ENCODE results near the gene ATG10.

Gene ATG10

DNA sequence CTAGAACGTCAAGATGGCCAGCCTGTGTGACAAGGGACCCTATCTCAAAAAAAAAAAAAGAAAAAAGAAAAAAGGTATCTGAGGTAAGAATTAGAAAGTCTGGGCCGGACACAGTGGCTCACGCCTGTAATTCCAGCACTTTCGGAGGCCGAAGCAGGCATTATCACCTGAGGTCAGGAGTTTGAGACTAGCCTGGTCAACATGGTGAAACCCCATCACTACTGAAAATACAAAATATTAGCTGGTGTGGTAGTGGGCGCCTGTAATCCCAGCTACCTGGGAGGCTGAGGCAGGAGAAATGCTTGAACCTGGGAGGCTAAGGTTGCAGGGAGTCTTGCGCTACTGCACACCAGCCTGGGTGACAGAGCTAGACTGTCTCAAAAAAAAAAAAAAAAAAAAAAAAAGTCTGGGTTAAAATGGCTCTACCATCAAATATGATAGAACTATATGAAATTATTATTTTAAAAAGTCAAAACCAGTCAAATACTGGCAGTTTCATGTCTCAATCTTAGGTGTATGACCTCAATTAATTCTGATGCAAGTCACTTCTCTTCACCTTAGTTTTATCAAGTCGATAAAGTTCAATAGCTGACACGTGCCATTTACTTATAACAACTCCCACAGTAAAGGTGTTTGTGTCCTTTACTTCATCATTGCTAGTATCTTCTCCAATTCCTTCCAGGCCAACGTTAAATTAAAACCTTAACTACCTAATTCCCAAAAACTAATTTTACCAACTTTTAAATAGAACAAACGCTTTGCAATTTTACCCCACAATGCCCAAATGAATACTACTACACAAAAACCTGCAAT lies 305.2 kb downstream of the ATG10 start:
- no peak for DNase-seq (ENCODE audit: low spot score)

DNA sequence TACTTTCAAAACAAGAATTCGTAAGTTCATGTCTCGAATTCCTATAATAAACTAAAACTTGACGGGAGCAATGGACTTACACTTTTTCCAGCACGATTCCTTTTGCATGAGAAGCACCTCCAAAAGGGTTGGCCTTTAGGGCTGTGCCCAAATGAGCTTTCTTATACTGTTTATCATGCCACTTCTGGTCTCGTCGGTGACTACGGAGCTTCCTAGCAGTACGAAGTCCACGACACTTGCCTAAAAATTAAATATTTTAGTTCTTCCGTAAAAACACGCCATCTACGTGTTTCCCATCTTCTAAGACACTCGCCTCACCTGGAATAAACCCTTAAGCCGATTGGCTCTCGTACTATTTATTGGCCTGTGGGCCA lies 305.8 kb downstream of the ATG10 start:
- DNase-seq (ENCODE audit: low spot score), result no peak

DNA sequence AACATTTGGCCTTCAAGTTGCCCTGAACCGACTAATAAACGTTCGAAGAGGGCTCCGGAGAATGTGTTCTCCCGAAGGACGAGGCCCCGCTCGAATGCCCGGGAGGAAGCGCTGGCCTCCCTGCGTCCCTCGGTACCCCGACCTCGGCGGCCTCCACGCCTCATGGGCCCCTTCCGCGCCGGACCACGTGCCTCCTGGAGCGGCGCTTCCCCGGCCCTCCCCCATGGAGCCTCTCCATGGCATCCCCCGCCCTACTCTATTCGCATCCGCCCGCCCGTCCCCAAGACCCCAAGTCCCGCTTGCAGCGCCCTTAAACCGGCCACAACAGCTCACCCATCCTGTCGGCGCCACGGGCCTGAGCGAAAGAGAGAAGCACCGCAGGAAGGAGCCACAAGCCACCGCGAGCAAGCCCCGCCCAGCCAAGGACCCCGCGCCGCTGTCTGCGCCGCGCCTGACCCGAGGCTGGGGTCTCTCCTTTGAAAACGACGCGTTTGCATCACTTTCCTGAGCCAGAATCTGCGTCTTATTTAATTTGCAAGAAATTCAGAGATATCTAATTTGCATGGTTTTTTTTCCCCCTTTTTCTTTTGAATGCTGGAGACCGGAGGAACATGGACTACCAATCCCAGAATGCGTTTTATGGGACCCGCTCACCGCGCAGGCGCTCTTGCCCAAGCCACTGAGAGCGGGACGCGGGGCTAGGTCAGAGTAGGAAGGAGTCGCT lies 306.3 kb downstream of the ATG10 start, which contains the start of gene RPS23:
TSS of gene RPS23 (minus strand) at position 368 of the 724 bp plus-strand sequence. CDS start at position 337, 31 bp downstream.
- DNase-seq (ENCODE audit: low spot score), result peak; percentile 90

DNA sequence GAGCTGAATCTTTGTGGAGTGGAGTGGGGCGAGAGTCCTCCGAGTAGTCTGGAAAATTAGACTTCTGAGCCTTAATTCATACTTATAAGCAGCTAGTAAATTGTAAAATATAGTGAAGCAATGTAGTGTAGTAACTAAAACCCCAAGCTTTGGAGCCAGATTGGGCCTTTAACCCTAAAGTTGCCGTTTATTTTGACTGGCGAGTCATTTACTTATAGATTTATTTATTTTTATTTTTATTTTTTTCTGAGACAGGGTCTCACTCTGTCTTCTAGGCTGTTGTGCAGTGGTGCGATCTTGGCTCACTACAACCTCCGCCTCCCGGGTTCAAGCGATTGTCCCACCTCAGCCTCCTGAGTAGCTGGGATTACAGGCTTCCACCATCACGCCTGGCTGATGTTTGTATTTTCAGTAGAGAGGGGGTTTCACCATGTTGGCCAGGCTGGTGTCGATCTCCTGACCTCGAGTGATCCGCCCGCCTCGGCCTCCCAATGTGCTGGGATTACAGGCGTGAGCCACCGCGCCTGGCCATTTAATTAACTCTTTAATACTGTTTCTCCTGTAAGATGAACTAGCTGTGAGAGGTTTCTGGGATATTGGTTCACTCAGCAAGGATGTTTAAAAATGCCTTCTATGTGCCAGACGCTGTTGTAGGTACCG lies 307.0 kb downstream of the ATG10 start:
- DNase-seq (ENCODE audit: low spot score), result no peak

DNA sequence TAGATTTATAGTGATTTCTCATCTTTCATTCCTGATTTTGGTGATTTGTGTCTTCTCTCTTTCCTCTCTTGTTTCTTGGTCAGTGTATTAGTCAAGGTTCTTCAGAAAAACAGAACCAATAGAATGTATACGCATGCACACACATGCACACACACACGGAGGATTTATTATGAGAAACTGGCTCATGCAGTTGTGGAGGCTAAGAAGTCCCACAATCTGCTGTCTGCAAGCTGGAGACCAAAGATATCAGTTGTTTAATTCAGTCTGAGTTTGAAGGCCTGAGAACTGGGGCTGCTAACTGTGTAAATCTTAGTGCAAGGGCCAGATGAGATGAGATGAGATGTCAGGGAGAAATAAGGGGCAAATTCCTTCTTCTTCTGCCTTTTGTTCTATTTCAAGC lies 312.1 kb downstream of the ATG10 start:
- DNase-seq (ENCODE audit: low spot score), result no peak

DNA sequence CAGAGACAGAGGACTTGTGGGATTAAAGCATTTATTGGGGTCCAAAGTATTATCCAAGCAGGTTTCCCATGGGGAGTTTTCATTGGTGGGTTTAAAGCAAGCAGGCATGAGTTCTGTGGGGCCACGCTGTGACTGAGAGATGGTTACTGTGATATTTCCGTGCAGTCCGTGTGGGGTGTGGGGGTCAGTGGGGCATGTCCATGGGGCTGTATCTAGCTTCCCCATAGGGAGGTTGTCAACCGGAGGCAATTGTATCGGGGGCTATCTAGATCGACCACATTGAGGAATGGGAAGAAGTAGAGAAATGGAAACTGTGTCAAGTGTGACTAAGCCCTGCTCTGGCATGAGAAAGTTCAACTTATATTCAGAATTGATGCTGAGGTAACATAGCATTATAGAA lies 313.4 kb downstream of the ATG10 start:
- DNase-seq (ENCODE audit: low spot score), result no peak

DNA sequence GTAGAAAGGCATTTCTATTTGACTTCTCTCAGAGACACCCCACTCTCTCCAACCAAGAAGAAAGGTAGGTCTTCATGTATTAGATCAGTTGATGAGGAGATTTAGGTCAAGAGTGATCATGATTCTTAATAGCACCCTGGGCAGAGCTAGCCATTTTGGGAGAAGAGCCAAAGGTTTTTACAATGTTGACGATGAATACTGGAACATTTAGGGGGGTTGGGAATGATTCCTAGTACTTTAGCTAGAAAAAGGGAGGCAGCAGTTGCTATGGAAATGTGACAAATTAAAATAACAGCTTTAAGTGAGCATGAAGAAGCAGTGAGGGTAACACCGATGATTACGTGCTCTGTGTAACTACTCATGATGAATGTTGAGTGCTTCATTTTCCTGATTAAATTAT lies 315.8 kb downstream of the ATG10 start:
- DNase-seq (ENCODE audit: low spot score), result no peak

DNA sequence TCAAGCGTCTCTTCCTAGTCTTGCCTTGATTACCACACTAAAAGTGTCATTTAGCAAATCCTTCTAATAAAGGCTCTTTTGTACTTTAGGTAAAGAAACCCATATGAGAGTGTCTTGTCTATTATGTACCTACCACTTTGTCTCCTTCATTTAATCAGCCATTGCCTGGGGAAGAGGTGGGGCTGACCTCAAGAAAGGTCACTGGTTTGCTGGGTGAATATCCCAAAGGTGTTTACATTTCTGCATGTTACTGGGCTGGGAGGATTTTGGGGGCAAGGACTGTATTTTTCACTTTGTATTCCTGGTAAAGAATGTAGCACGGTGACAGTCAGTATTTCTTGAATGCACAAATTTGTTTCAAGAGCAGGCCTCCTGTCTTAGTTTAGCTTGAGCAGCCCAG lies 318.2 kb downstream of the ATG10 start:
- no peak for DNase-seq (ENCODE audit: low spot score)

DNA sequence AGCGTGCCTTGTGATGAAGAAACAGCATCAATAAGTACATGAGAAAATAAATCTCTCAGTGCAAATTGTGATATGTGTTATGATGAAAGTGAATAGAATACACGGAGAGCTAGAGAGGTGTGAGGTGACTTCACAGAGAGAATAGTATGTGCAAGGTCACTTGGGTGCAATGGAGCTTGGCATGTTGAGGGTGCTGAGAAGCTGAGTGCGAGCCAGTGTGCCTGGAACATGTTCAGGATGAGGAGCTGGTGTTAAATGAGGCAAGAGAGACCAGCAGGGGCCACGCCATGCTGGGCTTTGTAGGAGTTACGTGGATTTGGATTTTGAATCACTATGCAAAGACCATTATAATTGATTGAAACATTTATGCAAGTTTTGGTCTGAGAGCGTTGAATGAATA lies 319.1 kb downstream of the ATG10 start:
- no peak for DNase-seq (ENCODE audit: low spot score)

DNA sequence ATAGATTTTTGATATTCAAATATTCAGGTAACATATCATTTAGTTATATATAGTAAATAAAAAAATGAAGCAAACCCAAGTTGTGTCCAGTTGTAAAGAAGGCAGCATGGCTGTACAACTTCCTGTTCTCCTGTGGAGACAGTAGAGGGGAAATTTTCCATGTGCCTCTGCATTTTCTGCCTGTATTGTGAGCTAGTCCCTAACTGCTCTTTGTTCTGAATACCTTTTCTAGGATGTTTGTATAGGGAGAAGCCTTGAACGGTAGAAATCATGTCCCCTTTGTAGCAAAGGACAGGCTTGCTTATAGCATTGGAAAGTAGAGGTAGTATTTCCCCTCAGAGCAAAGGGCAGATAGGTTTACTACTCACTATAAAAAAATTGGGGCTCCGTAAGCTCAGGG lies 319.6 kb downstream of the ATG10 start:
- DNase-seq (ENCODE audit: low spot score), result no peak

DNA sequence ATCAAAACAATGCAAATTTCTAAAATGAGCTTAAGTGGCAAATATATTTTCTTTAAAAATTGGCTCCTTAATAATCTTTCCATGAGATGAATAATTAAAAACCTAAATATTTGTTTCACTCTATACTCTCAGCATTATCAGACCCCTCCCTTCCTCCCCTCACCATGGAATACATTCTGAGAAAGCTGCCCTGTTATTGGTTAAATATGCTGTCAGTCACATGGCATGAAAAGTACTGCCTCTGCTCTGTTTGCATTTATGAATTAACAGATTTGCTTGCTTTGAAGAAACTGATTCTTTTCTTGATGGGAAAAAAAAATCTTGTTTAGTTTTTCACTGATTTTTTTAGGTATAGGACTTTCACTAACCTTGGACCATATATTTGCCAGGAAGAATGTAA lies 323.3 kb downstream of the ATG10 start:
- no peak for DNase-seq (ENCODE audit: low spot score)

DNA sequence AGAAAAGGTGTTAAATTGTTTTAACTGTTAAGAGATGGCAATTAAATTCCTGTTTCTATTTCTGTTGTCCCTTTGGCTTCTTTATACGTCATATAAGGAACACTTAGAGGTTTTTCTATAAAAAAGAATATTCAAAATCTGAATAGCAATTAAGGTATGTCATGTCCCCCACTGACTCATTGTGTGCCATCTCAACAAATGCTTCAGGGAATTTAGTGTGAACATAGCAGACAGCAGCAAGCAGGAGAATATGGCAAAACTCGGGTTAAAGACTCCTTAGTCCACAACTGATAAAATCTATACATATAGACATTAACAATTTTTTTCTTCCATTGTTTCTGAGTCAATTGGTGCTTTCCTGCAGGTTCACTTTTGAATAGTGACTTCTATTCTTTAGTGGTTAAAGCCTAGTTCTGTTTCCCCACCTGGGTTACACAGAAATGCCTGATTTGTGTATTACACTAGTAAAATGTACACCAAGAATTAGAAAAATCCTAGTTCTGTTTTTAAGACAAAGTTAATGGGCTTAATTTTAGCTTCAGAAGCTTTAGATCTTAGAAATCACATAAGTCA lies 324.2 kb downstream of the ATG10 start:
- DNase-seq (ENCODE audit: low spot score), result no peak

DNA sequence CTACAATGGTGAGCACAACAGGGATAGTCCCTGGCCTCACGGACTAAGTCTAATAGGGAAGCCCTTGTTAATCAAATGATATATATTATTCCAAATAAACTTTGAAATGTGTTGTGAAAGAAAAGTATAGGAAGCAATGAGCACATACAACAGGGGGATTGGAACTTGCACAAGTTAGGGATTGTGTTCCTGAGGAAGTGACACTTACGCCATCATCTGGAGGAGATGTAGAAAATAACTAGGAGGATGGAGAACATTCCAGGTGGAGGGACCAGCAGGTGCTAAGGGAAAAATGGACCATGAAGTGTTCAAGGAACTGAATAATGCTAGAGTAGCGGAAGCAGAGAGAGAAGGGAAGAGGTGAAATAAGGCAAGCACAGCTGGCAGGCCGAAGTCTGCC lies 325.1 kb downstream of the ATG10 start:
- DNase-seq (ENCODE audit: low spot score), result no peak

DNA sequence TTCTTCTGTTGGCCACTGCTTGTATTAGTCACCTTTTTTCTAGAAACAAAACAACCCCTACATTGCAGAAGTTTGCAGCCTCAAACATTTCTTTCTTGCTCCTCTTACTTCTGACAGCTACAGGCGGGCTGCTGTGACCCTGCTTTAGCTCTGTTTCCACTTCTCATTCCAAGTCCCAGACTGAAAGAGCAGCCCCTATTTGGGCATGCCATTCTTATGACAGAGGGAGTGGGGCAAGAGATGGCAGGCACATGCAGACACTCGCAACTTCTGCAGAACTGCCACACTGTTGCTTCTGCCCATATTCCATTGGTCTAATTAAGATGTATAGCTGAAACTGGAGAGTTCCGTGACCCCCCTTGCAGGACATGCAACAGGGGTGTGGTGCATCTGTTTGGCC lies 325.9 kb downstream of the ATG10 start:
- no peak for DNase-seq (ENCODE audit: low spot score)

DNA sequence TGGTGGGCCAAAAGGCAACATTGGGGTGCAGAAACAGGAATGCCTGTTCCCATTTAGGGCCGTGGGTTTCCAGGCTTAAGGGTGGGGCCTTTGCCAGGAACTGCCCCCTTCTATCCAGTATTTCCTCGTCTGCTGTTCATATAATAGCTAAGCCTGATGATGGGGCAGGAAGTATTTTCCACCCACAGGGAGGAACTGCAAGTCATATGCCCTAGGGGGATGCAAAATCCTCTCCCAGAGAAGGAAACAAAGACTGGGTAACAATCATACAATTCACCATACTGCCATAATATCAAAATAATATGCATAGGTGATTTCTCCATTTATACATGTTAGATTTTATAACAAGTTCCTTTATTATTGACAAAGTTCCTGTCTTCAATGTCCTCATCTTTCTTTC lies 326.8 kb downstream of the ATG10 start:
- no peak for DNase-seq (ENCODE audit: low spot score)

DNA sequence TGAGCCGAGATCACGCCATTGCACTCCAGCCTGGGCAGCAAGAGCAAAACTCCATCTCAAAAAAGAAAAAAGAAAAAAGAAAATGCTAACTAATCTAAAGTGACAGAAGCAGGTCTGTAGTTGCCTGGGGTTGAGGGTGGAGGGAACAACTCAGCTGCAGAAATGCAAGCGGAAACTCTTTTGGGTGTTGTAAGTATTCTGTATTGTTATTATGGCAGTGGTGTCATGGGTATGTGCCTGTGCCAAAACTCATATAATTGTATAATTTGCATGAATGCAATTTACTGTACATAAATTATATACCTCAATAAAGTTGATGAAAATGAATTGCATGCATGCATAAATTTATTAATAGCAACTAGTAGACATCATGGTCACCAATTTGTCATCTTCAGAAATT lies 329.4 kb downstream of the ATG10 start:
- no peak for DNase-seq (ENCODE audit: low spot score)
